Measurements from ENCODE around the gene TNRC18.

GRCh38 chr7:5284304-5285281, 139.0 kb downstream of the TNRC18 start:
- no peak; the same call in 1 of the 2 replicates for TF ChIP-seq CTCF (conservative IDR thresholded peaks at IDR 0.05)
- TF ChIP-seq EZH2 (IDR thresholded peaks at IDR 0.05; ENCODE audit: low read depth), result no peak
